ENCODE data around the gene MAPKAPK3. TPM values are rescaled to one million over a fixed set of nuclear protein-coding genes. Genes with fewer than 3 reads are reported as not detected.

Gene MAPKAPK3
- total RNA-seq, 1 donor from 2014 or later, result 38.1 TPM

GRCh38 chr3:50642382-50642781, 25.4 kb downstream of the MAPKAPK3 start:
- H3K9me3 ChIP-seq, result no peaks in the 10 kb centered on the region
- DNase-seq (ENCODE audit: extremely low spot score in 2 of 2), result no peak
- no peaks in the 10 kb centered on the region for H3K4me1 ChIP-seq
- no peak overlapping the region for H3K4me3 ChIP-seq
- peaks cover 0 to 33% of the 10 kb centered on the region in 2 donors for H3K36me3 ChIP-seq
- intact Hi-C loops (cut with DNase I), result no loop called here
- TF ChIP-seq POLR2A (IDR thresholded peaks at IDR 0.05) (no peak), CTCF (IDR thresholded peaks at IDR 0.05) (no peak), POLR2AphosphoS5 (IDR thresholded peaks at IDR 0.05; ENCODE audit: insufficient read depth in 1 of 2, low read depth in 1 of 2) (no peak)
- no peak overlapping the region for H3K27ac ChIP-seq
- no peaks in the 10 kb centered on the region for H3K27me3 ChIP-seq

- Histone ChIP-seq H3K36me3 (peaks cover 0 to 44% of the 10 kb centered on the region in 2 donors), H3K27ac (no peak overlapping the region), H3K9me3 (no peaks in the 10 kb centered on the region), H3K4me1 (no peaks in the 10 kb centered on the region), H3K27me3 (no peaks in the 10 kb centered on the region), H3K4me3 (no peak overlapping the region)
- no peak for DNase-seq (ENCODE audit: extremely low spot score in 2 of 2)
- TF ChIP-seq POLR2AphosphoS5 (IDR thresholded peaks at IDR 0.05; ENCODE audit: insufficient read depth in 1 of 2, low read depth in 1 of 2), result no peak
- no peak for TF ChIP-seq POLR2A (IDR thresholded peaks at IDR 0.05)
- TF ChIP-seq CTCF (IDR thresholded peaks at IDR 0.05), result no peak
- intact Hi-C loops (cut with DNase I), result no loop called here
Measured at GRCh38 chr3:50644561-50644960, 27.6 kb downstream of the MAPKAPK3 start.

GRCh38 chr3:50645378-50645777, 28.4 kb downstream of the MAPKAPK3 start:
- peaks cover 0 to 44% of the 10 kb centered on the region in 2 donors for H3K36me3 ChIP-seq

GRCh38 chr3:50648313-50648712, 31.4 kb downstream of the MAPKAPK3 start:
- intact Hi-C loops (cut with DNase I), result no loop called here
- Histone ChIP-seq H3K36me3 (peaks cover 0 to 36% of the 10 kb centered on the region in 2 donors), H3K27ac (no peak overlapping the region), H3K4me3 (no peak overlapping the region), H3K4me1 (no peaks in the 10 kb centered on the region), H3K9me3 (no peaks in the 10 kb centered on the region), H3K27me3 (no peaks in the 10 kb centered on the region)
- TF ChIP-seq POLR2A (IDR thresholded peaks at IDR 0.05) (no peak), POLR2AphosphoS5 (IDR thresholded peaks at IDR 0.05; ENCODE audit: insufficient read depth in 1 of 2, low read depth in 1 of 2) (no peak), CTCF (IDR thresholded peaks at IDR 0.05) (no peak)
- no peak for DNase-seq (ENCODE audit: extremely low spot score in 2 of 2)

More at GRCh38 chr3:50645378-50645777, 28.4 kb downstream of the MAPKAPK3 start:
- no peak for DNase-seq (ENCODE audit: extremely low spot score in 2 of 2)
- Histone ChIP-seq H3K27me3 (no peaks in the 10 kb centered on the region), H3K27ac (no peak overlapping the region), H3K4me3 (no peak overlapping the region), H3K9me3 (no peaks in the 10 kb centered on the region), H3K4me1 (no peaks in the 10 kb centered on the region)
- intact Hi-C loops (cut with DNase I), result no loop called here
- TF ChIP-seq CTCF (IDR thresholded peaks at IDR 0.05), result no peak
- no peak for TF ChIP-seq POLR2A (IDR thresholded peaks at IDR 0.05)
- TF ChIP-seq POLR2AphosphoS5 (IDR thresholded peaks at IDR 0.05; ENCODE audit: insufficient read depth in 1 of 2, low read depth in 1 of 2), result no peak

- no peak for TF ChIP-seq POLR2A (IDR thresholded peaks at IDR 0.05)
- TF ChIP-seq POLR2AphosphoS5 (IDR thresholded peaks at IDR 0.05; ENCODE audit: insufficient read depth in 1 of 2, low read depth in 1 of 2), result no peak
- TF ChIP-seq CTCF (IDR thresholded peaks at IDR 0.05), result no peak
- DNase-seq (ENCODE audit: extremely low spot score in 2 of 2), result no peak
- Histone ChIP-seq H3K4me1 (no peaks in the 10 kb centered on the region), H3K27me3 (no peaks in the 10 kb centered on the region), H3K4me3 (no peak overlapping the region), H3K36me3 (peaks cover 0 to 35% of the 10 kb centered on the region in 2 donors), H3K27ac (no peak overlapping the region), H3K9me3 (no peaks in the 10 kb centered on the region)
- intact Hi-C loops (cut with DNase I), result no loop called here
Measured at GRCh38 chr3:50648944-50649343, 32.0 kb downstream of the MAPKAPK3 start.

Measured in vagina (tissue), 2 donors.